HCT116 (cell line): ENCODE data around the gene ZNF32. TPM values are rescaled to one million over a fixed set of nuclear protein-coding genes. Genes with fewer than 3 reads are reported as not detected.

ENCODE experiments used
- ATAC-seq: fragments of 200-7000 bp; cut with Tn5 transposase; 2 replicates; pipeline ENCODE4 v1.9.1; 2020; ENCODE audit warnings: mild to moderate bottlenecking, moderate library complexity
- BruUV-seq: library from RNA; stranded (reverse); fragments of 400-500 nt; replicated peaks from 2 replicates; lab custom pipeline; 2021; lab: Mats Ljungman, UMichigan
- CTCF ChIA-PET: fragments of 300-600 bp; sonication (Branson Sonifier 250); formaldehyde crosslinking; loops from one replicate; lab custom pipeline; 2021; ENCODE audit warnings: antibody characterized with exemption; lab: Charles Lee
- POLR2A ChIA-PET: fragments of 300-600, 350-600 bp; sonication (Branson Sonifier 250); formaldehyde crosslinking; loops from one replicate; lab custom pipeline; 2021; ENCODE audit warnings: antibody characterized with exemption; lab: Charles Lee
- RAD21 ChIA-PET, 2 experiments: fragments of 300-600 bp; sonication (Branson Sonifier 250); formaldehyde crosslinking; loops; one replicate each; lab custom pipeline; 2023; ENCODE audit warnings: low total read pairs in 2 of 2; ENCODE audit not compliant: uncharacterized antibody in 2 of 2, unreplicated experiment in 2 of 2, low non-redundant PET in 1 of 2; lab: Charles Lee
- DNase-seq: peaks from one replicate; pipeline ENCODE4 v3.0.0-alpha.2; 2010; ENCODE audit warnings: low read depth, low spot score
- H2AFZ ChIP-seq: fragments of 200-600 bp; shearing (Covaris generic), sonication (generic); 2 replicates; pipeline ENCODE4 v1.6.1; 2017; ENCODE audit warnings: low read depth, mixed run types, mixed read lengths, antibody characterized with exemption, low read length; ENCODE audit not compliant: poor library complexity, severe bottlenecking
- H3K27ac ChIP-seq: 2 replicates; pipeline ENCODE4 v1.5.1; 2012; ENCODE audit warnings: low read depth, low read length
- H3K27me3 ChIP-seq: fragments of 200-600 bp; sonication (generic); 2 replicates; pipeline ENCODE4 v1.6.1; 2016; ENCODE audit warnings: mixed run types, low read length, mixed read lengths; ENCODE audit not compliant: insufficient read depth
- H3K36me3 ChIP-seq, 2 experiments: fragments of 200-500 bp in 1 of 2; fragments of 200-600 bp in 1 of 2; sonication (Bioruptor generic) in 1 of 2; sonication (generic) in 1 of 2; 2 replicates each; pipeline versions ENCODE4 v1.5.1 to v1.6.1; 2014 to 2016; ENCODE audit warnings: low read length in 2 of 2, inconsistent platforms in 1 of 2, mixed read lengths in 1 of 2, mixed run types in 1 of 2; ENCODE audit not compliant: insufficient read depth in 2 of 2, control insufficient read depth in 1 of 2
- H3K4me1 ChIP-seq, 2 experiments: fragments of 200-600 bp in 1 of 2; sonication (generic) in 1 of 2; 2 replicates each; pipeline versions ENCODE4 v1.5.1 to v1.6.1; 2012 to 2017; ENCODE audit warnings: low read length in 2 of 2, inconsistent platforms in 1 of 2, mild to moderate bottlenecking in 1 of 2, mixed read lengths in 1 of 2, mixed run types in 1 of 2, moderate library complexity in 1 of 2; ENCODE audit not compliant: insufficient read depth in 2 of 2, control insufficient read depth in 1 of 2
- H3K4me2 ChIP-seq: fragments of 200-600 bp; sonication (generic); 2 replicates; pipeline ENCODE4 v1.6.1; 2017; ENCODE audit warnings: mixed run types, low read length, mixed read lengths
- H3K4me3 ChIP-seq, 2 experiments: fragments of 200-600 bp in 1 of 2; sonication (generic) in 1 of 2; replicated peaks in 1 of 2; 2 replicates each; pipeline ENCODE4 v1.5.1; 2011 to 2016; ENCODE audit warnings: low read length in 2 of 2, control low read depth in 1 of 2, low read depth in 1 of 2, mild to moderate bottlenecking in 1 of 2, mixed read lengths in 1 of 2, mixed run types in 1 of 2
- H3K79me2 ChIP-seq: fragments of 200-600 bp; sonication (generic); 2 replicates; pipeline ENCODE4 v1.6.1; 2017; ENCODE audit warnings: mild to moderate bottlenecking, mixed run types, low read length, moderate library complexity, mixed read lengths; ENCODE audit not compliant: insufficient read depth
- H3K9ac ChIP-seq: fragments of 200-600 bp; sonication (generic); 2 replicates; pipeline ENCODE4 v1.6.1; 2016; ENCODE audit warnings: low read length, mixed read lengths
- H3K9me2 ChIP-seq: fragments of 200-600 bp; sonication (generic), shearing (Covaris generic); 2 replicates; pipeline ENCODE4 v1.6.1; 2017; ENCODE audit warnings: mixed run types, mild to moderate bottlenecking, moderate library complexity; ENCODE audit not compliant: insufficient read depth
- H3K9me3 ChIP-seq, 2 experiments: fragments of 200-500 bp in 1 of 2; fragments of 200-600 bp in 1 of 2; sonication (Bioruptor generic) in 1 of 2; sonication (generic) in 1 of 2; 2 replicates each; pipeline ENCODE4 v1.6.1; 2014 to 2017; ENCODE audit warnings: low read length in 2 of 2, mixed read lengths in 2 of 2, inconsistent platforms in 1 of 2, low read depth in 1 of 2, mild to moderate bottlenecking in 1 of 2, mixed run types in 1 of 2, moderate library complexity in 1 of 2; ENCODE audit not compliant: control insufficient read depth in 1 of 2, insufficient read depth in 1 of 2
- H4K20me1 ChIP-seq: fragments of 200-600 bp; sonication (generic), shearing (Covaris generic); 2 replicates; pipeline ENCODE4 v1.6.1; 2017; ENCODE audit warnings: mixed run types, mild to moderate bottlenecking, moderate library complexity; ENCODE audit not compliant: insufficient read depth
- CBX3 ChIP-seq: IDR thresholded peaks from 2 replicates; pipeline ENCODE4 v1.6.1; 2012; ENCODE audit warnings: low read depth
- EGR1 ChIP-seq: IDR thresholded peaks from 2 replicates; pipeline ENCODE4 v1.6.1; 2012; ENCODE audit warnings: low read depth
- ELF1 ChIP-seq: IDR thresholded peaks from 2 replicates; pipeline ENCODE4 v1.6.1; 2012; ENCODE audit warnings: low read depth, borderline replicate concordance
- EZH2 ChIP-seq: fragments of 200-600 bp; sonication (generic); IDR thresholded peaks from 2 replicates; pipeline ENCODE4 v1.6.1; 2017; ENCODE audit warnings: antibody characterized with exemption, mixed run types
- EZH2phosphoT487 ChIP-seq: fragments of 200-600 bp; IDR thresholded peaks from 2 replicates; pipeline ENCODE4 v1.6.1; 2018; ENCODE audit warnings: antibody characterized with exemption, borderline replicate concordance
- FOSL1 ChIP-seq: IDR thresholded peaks from 2 replicates; pipeline ENCODE4 v1.6.1; 2012; ENCODE audit warnings: low read depth
- POLR2A ChIP-seq: IDR thresholded peaks from 2 replicates; pipeline ENCODE4 v1.7.0; 2011; ENCODE audit warnings: borderline replicate concordance; ENCODE audit not compliant: insufficient read depth, insufficient read length; ENCODE audit errors: extremely low read depth
- POLR2AphosphoS5 ChIP-seq: IDR thresholded peaks from 2 replicates; pipeline ENCODE4 v1.6.1; 2011; ENCODE audit warnings: mild to moderate bottlenecking, low read depth, low read length, moderate library complexity
- RAD21 ChIP-seq: IDR thresholded peaks from 2 replicates; pipeline ENCODE4 v1.6.1; 2012; ENCODE audit warnings: low read depth, mild to moderate bottlenecking
- SIN3A ChIP-seq: IDR thresholded peaks from 2 replicates; pipeline ENCODE4 v1.6.1; 2012; ENCODE audit warnings: low read depth
- SRF ChIP-seq: IDR thresholded peaks from 2 replicates; pipeline ENCODE4 v1.6.1; 2012; ENCODE audit warnings: low read depth
- YY1 ChIP-seq: IDR thresholded peaks from 2 replicates; pipeline ENCODE4 v1.6.1; 2011; ENCODE audit warnings: low read length, low read depth, moderate library complexity, mild to moderate bottlenecking; ENCODE audit not compliant: insufficient replicate concordance; ENCODE audit errors: extremely low read depth
- ZFX ChIP-seq: fragments of 450-650 bp; IDR thresholded peaks from 2 replicates; pipeline ENCODE4 v1.6.1; 2017
- ZNF274 ChIP-seq: fragments of 200-500 bp; sonication (Bioruptor generic); IDR thresholded peaks from 2 replicates; pipeline ENCODE4 v1.6.1; 2014; ENCODE audit warnings: mild to moderate bottlenecking, low read depth, low read length, inconsistent platforms
- intact Hi-C: fragments of 100-400 bp; cut with micrococcal nuclease; formaldehyde crosslinking; loops from 2 replicates; pipeline ENCODE4 v1.10.0; 2022
- total RNA-seq: library from RNA; stranded (reverse); gene quantifications from one replicate; pipeline ENCODE4 v1.2.1, GENCODE V29; 2021; ENCODE audit not compliant: unreplicated experiment
- TF ChIP-seq, protein P1 (sequence below): IDR thresholded peaks from 2 replicates; pipeline ENCODE4 v1.6.1; 2011; ENCODE audit warnings: mild to moderate bottlenecking, low read length, moderate library complexity; ENCODE audit not compliant: insufficient replicate concordance; ENCODE audit errors: extremely low read depth
- TF ChIP-seq, protein P2 (sequence below): IDR thresholded peaks from 2 replicates; pipeline ENCODE4 v1.6.1; 2012; ENCODE audit warnings: low read depth
- TF ChIP-seq, protein P3 (sequence below): IDR thresholded peaks from 2 replicates; pipeline ENCODE4 v1.6.1; 2012

The ZNF32 gene
- total RNA-seq, 1 experiment from 2014 or later = 10.3 TPM

DNA sequence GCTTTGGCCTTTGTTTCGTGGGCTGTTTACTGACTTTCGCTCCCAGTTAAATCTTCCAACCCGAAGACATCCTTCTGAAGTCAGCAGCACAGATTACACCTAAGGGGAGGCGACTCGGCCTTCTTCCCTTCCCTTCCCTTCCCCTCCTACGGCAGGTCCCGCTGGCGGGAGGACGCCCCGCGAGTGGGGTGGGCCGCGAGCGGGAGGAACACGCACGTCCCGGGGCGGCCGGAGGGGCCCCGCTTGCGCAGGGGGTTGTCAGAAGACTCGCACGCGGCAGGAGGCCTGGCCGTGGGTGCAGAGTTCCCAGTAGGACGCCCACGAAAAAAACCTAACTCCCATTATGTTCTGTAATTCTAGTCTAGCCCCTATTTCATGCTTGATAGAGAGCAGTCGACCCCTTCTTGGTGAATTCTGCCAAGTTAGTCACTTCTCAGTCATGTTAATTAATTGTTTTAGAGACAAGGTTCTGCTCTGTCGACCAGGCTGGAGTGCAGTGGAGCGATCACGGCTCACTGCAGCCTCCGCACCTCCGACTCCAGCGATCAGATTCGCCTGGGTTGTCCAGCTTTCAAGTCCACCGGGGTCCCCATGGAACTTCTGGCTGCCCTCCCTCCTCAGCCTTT is 19.2 kb upstream of the ZNF32 start:
- Histone ChIP-seq H3K27ac (no peak overlapping the region), H3K9me3 (no peaks in the 10 kb centered on the region), H3K4me1 (no peaks in the 10 kb centered on the region), H2AFZ (no peak overlapping the region), H4K20me1 (no peaks in the 10 kb centered on the region), H3K9ac (no peak overlapping the region), H3K4me2 (no peak overlapping the region), H3K4me3 (no peak overlapping the region), H3K9me2 (no peaks in the 10 kb centered on the region), H3K27me3 (no peaks in the 10 kb centered on the region)
- no peak for DNase-seq
- ChIA-PET CTCF (no interaction called here), RAD21 (no interaction called here), POLR2A (no interaction called here)
- no peak for ATAC-seq
- BruUV-seq = no TSS peak
- no peak for TF ChIP-seq ZFX
- no peak for TF ChIP-seq CBX3
- TF ChIP-seq EGR1 = no peak
- TF ChIP-seq RAD21 = no peak
- TF ChIP-seq, protein P1, sequence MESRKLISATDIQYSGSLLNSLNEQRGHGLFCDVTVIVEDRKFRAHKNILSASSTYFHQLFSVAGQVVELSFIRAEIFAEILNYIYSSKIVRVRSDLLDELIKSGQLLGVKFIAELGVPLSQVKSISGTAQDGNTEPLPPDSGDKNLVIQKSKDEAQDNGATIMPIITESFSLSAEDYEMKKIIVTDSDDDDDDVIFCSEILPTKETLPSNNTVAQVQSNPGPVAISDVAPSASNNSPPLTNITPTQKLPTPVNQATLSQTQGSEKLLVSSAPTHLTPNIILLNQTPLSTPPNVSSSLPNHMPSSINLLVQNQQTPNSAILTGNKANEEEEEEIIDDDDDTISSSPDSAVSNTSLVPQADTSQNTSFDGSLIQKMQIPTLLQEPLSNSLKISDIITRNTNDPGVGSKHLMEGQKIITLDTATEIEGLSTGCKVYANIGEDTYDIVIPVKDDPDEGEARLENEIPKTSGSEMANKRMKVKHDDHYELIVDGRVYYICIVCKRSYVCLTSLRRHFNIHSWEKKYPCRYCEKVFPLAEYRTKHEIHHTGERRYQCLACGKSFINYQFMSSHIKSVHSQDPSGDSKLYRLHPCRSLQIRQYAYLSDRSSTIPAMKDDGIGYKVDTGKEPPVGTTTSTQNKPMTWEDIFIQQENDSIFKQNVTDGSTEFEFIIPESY = no peak
- no peak for TF ChIP-seq FOSL1
- no peak for TF ChIP-seq YY1
- no peak for TF ChIP-seq ELF1
- TF ChIP-seq EZH2 = no peak
- TF ChIP-seq POLR2A = no peak
- no peak for TF ChIP-seq POLR2AphosphoS5
- no peak for TF ChIP-seq SRF
- TF ChIP-seq ZNF274 = no peak
- TF ChIP-seq, protein P2, sequence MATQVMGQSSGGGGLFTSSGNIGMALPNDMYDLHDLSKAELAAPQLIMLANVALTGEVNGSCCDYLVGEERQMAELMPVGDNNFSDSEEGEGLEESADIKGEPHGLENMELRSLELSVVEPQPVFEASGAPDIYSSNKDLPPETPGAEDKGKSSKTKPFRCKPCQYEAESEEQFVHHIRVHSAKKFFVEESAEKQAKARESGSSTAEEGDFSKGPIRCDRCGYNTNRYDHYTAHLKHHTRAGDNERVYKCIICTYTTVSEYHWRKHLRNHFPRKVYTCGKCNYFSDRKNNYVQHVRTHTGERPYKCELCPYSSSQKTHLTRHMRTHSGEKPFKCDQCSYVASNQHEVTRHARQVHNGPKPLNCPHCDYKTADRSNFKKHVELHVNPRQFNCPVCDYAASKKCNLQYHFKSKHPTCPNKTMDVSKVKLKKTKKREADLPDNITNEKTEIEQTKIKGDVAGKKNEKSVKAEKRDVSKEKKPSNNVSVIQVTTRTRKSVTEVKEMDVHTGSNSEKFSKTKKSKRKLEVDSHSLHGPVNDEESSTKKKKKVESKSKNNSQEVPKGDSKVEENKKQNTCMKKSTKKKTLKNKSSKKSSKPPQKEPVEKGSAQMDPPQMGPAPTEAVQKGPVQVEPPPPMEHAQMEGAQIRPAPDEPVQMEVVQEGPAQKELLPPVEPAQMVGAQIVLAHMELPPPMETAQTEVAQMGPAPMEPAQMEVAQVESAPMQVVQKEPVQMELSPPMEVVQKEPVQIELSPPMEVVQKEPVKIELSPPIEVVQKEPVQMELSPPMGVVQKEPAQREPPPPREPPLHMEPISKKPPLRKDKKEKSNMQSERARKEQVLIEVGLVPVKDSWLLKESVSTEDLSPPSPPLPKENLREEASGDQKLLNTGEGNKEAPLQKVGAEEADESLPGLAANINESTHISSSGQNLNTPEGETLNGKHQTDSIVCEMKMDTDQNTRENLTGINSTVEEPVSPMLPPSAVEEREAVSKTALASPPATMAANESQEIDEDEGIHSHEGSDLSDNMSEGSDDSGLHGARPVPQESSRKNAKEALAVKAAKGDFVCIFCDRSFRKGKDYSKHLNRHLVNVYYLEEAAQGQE = no peak
- TF ChIP-seq EZH2phosphoT487 = no peak
- TF ChIP-seq, protein P3, sequence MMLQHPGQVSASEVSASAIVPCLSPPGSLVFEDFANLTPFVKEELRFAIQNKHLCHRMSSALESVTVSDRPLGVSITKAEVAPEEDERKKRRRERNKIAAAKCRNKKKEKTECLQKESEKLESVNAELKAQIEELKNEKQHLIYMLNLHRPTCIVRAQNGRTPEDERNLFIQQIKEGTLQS = no peak
- no peak for TF ChIP-seq SIN3A
- TF ChIP-seq, all 23 proteins: peak for 0
- intact Hi-C loops = no loop called here
- Histone ChIP-seq H3K36me3 (no peaks in the 10 kb centered on the region), H3K79me2 (no peaks in the 10 kb centered on the region)
